ENCODE results near the gene OR7G3.

- TF ChIP-seq CTCF (IDR thresholded peaks at IDR 0.05; ENCODE audit: low read depth, low read length, missing input control), result no peak
- no peak for TF ChIP-seq EGR1 (IDR thresholded peaks at IDR 0.05; ENCODE audit: low read depth in 2 of 2)
- no peak for TF ChIP-seq JUND (IDR thresholded peaks at IDR 0.05)
- no peak for TF ChIP-seq TAF1 (conservative IDR thresholded peaks at IDR 0.05)
- no peak for TF ChIP-seq GABPA (IDR thresholded peaks at IDR 0.05 in 1 of 2, conservative IDR thresholded peaks at IDR 0.05 in 1 of 2)
- TF ChIP-seq REST (IDR thresholded peaks at IDR 0.05), result no peak
- no peak for TF ChIP-seq RAD21 (IDR thresholded peaks at IDR 0.05)
- no peak for TF ChIP-seq FOXA2 (IDR thresholded peaks at IDR 0.05)
- no peak for TF ChIP-seq ZBTB33 (IDR thresholded peaks at IDR 0.05)
- no peak for TF ChIP-seq SP1 (IDR thresholded peaks at IDR 0.05)
- no peak for TF ChIP-seq MAX (IDR thresholded peaks at IDR 0.05)
- TF ChIP-seq RXRA (IDR thresholded peaks at IDR 0.05), result no peak
- no peak for TF ChIP-seq FOXA1 (IDR thresholded peaks at IDR 0.05)
Measured at GRCh38 chr19:9156304-9156703, 29.6 kb upstream of the OR7G3 start.

Measured in liver (tissue), 3 donors.